GM21515 (cell line): ENCODE measurements around the gene KCNG1.
A peak's percentile ranks its signal among the peaks of the same experiment; 100 is the strongest.

Experiments
- ATAC-seq: cut with Tn5 transposase; IDR thresholded peaks from one replicate; pipeline ENCODE4 v1.9.1; 2021; ENCODE audit not compliant: unreplicated experiment

KCNG1 gene

DNA sequence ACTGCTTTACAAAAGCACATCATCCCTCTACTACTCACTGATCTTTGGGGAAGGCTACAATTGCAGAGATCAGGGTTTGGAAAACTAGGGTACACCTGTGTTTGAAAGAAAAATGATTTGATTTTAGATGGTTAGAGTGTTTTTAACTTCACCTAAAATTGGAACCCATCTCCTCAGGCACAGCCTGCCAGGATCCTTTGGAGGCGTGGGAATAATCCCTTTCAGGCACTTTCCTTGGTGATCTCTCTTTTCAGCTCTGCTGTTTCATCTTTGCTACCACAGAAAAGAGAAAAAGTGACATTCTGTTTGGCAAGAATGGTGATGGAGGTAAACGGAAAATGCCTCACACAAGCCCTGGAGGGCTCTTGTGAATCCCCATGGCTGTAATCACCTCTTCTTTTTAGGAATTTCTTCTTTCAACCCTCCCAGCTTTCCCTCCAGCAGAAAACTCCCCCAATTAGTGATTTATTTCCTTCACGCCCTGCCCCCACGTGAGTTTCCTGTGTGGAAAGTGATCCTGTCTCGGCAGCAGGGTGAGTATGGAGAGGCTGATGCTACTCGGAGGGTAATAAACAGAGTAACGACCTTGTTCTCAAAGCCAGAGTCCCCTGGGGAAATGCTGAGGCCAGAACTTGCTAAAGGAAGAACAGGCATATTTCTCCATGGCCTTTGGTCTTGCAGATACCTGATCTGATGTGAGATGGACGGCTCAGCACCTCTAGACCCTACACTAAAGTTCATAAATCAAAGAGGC lies 9.2 kb downstream of the KCNG1 start:
- ATAC-seq, result no peak

- no peak for ATAC-seq
Observed at GRCh38 chr20:51012357-51012756, 10.6 kb downstream of the KCNG1 start.

DNA sequence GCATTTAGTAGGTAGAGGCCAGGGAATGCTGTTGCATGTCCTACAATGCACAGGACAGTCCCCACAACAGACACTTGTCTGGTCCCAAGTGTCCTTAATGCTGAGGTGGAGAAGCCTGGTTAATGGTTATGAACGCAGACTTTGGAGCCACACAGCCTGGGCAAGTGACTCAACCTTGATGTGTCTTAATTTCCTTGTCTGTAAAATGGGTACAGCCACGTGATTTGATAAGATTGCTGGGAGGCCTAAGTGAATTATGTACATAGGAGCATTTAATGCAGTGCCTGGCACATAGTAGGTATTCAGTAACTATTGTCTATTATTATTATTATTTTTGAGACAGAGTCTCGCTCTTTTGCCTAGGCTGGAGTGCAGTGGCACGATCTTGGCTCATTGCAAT lies 11.4 kb downstream of the KCNG1 start:
- ATAC-seq, result no peak

DNA sequence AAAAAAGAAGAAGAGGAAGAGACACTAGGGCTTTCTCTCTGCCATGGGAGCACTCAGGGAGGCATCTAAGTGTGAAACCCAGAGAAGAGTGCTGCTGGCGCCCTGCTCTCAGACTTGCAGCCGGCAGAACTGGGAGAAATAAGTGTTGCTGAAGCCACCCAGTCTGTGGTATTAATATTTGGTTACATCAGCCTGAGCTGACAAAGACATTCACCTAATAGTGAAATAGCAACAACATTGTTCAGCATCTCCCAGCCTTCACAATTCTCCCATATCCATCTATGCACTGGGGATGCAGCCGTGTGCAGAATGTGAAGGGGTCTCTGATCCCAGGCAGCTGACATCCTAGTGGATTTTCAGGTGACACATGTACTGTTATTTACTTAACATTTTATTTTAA lies 12.0 kb downstream of the KCNG1 start:
- no peak for ATAC-seq

GRCh38 chr20:51010043-51010365 lies 12.9 kb downstream of the KCNG1 start:
- no peak for ATAC-seq

GRCh38 chr20:51009303-51010042 lies 13.4 kb downstream of the KCNG1 start:
- ATAC-seq, result no peak

GRCh38 chr20:51008718-51009117 lies 14.2 kb downstream of the KCNG1 start:
- ATAC-seq, result no peak

- ATAC-seq, result no peak
Observed at GRCh38 chr20:51005214-51005613, 17.7 kb downstream of the KCNG1 start.

GRCh38 chr20:51004781-51005180 lies 18.1 kb downstream of the KCNG1 start:
- ATAC-seq, result no peak

GRCh38 chr20:51004305-51004727 lies 18.6 kb downstream of the KCNG1 start:
- no peak for ATAC-seq

DNA sequence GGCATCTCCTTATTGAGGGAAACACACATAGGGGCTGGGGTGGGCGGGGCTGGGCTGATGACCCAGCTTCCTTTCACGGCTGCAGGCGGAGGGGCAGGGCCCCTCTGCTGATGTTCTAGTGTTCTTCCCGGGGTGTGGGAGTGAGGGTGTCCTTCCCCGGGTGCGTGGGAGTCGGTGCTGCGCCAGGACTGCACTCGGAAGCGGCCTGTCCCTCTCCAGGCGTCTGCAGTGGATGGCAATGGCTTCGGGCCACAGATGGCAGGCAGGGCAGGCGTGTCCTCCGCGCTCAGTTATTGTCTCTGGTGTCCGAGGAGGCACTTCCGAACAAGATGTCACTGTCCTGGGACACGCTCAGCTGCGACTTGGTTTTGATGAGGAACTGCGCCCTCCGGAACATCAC lies 19.2 kb downstream of the KCNG1 start:
- ATAC-seq, result no peak

DNA sequence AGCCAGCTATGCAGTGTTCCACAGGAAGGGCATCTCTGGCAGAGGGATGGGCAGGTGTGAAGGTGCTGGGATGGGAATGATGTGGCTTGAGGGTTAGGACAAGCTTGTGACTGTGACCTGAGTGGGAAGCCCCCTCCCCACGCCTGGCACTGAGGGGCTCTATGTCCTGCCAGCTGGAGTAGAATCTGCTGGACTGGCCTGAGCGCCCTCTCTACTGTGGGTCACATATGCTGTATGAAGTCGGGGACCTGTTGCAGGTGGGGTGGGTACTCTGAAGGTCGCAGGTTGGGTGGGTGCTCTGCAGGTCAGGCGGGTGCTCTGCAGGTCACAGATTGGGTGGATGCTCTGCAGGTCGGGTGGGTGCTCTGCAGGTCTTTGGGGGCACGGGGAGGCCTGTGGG lies 20.3 kb downstream of the KCNG1 start:
- no peak for ATAC-seq

DNA sequence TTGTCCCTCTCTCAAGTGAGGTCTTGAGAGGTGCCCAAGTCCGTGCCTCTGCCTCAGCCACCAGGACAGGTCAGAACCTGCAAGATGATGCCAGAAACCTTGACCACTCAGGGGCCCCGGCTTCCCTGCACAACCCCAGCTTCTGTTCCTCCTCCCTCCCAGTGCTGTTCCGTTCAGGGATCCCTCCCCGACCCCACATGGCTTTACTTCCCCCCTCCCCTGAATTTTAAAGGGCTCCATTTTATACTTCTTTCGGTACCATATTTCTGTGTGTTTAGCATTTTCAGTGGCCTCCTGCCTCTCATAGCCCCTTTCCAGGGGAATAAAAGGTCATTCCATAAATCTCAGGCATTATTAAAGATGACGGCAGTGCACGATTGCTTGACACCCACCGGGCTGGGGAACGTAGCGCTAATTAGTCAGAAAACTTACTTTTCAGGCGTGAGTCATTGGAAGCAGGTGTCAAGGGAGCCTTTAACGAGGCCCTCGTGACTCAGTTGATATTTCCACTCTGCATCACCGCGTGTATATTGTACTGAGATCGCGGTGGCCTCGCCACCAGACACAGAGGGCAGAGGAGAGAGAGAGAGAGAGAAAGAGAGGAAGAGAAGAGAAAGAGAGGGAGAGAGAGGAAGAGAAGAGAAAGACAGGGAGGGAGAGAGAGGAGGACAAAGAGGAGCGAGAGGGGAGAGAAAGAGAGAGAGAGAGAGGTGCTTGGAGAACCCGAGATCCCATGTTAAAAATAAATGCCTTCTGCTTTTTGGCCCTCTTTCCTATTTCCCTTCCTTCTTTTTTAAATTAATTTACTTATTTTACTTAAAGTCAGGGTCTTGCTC lies 21.3 kb downstream of the KCNG1 start:
- ATAC-seq, result no peak

DNA sequence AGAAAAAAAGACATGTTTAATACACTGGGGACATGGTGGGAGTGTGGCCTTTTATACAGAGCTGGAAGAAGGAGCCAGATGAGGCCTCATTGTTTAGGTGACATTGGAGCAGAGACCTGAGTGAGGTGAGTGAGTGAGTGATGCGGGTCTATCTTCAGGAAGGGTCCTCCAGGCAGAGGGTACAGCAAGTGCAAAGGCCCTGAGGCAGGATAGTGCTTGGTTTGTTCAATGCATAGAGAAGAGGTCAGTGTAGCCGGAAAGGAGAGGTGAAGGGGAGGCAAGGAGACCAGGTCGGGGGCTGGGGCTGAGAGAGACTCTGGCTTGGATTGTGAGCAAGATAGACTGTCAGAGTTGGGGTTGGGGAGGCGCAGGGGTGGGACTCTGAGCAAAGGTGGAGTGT lies 23.6 kb downstream of the KCNG1 start:
- no peak for ATAC-seq

GRCh38 chr20:50996901-50997865 lies 25.7 kb downstream of the KCNG1 start:
- no peak for ATAC-seq

DNA sequence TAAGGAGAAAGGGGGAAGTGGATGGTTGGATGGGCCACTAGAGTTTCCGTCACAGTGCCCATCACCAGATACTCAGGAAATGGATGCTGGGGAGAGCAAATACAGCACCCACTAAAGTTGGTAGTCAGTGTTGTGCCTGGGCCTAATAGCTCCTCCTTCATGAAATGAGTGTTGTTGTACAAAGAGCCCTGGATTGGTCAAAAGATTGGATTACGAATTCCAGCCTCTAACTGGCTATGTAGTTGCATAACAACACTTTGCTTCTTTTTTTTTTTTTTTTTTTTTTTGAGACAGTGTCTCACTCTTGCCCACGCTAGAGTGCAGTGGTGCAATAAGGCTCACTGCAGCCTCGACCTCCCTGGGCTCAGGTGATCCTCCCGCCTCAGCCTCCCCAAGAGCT lies 27.4 kb downstream of the KCNG1 start:
- no peak for ATAC-seq

GRCh38 chr20:50993876-50994275 lies 29.0 kb downstream of the KCNG1 start:
- no peak for ATAC-seq

GRCh38 chr20:50992733-50993457 lies 30.0 kb downstream of the KCNG1 start:
- peak; percentile 70 for ATAC-seq

DNA sequence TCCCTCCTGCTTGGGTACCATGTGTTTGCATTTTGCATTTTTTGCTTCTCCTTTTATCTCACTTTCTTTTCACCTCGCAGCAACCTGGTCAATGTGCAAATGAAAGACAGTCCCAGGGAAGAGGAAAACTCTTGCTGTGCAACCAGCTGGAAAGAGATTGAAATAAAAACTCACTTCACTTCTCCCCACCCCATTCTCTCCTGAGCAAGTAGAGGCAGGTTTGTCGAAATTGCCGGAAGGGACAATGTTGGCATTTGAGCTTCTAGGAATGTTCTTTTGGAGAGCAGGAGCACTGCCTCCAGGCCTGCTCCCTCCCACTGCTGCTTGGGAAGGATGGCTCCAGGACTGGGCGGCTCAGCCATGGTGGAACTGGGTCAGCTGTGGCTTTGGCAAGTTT lies 30.6 kb downstream of the KCNG1 start:
- no peak for ATAC-seq

- ATAC-seq, result no peak
Observed at GRCh38 chr20:50991076-50991475, 31.8 kb downstream of the KCNG1 start.
